Activated effector memory CD4-positive, alpha-beta T cell treated with Interleukin-2 at 50 U/mL for 16 hours (primary cell): ENCODE measurements around the gene SERGEF.

Experiments used
- DNase-seq: peaks from one replicate; pipeline ENCODE4 v3.0.0-alpha.2; 2020

Gene SERGEF

GRCh38 chr11:17766073-17766359 lies 246.8 kb downstream of the SERGEF start:
- DNase-seq: no peak

- DNase-seq: no peak
Observed at GRCh38 chr11:17765356-17766072, 247.3 kb downstream of the SERGEF start.

- DNase-seq: no peak
Observed at GRCh38 chr11:17764446-17765218, 248.2 kb downstream of the SERGEF start.

GRCh38 chr11:17763703-17764102 lies 249.1 kb downstream of the SERGEF start:
- no peak for DNase-seq

- DNase-seq: no peak
Observed at GRCh38 chr11:17763244-17763643, 249.6 kb downstream of the SERGEF start.

GRCh38 chr11:17762309-17762974 lies 250.4 kb downstream of the SERGEF start:
- DNase-seq: no peak

- no peak for DNase-seq
Observed at GRCh38 chr11:17760102-17761029, 252.5 kb downstream of the SERGEF start.

GRCh38 chr11:17755891-17756290 lies 257.0 kb downstream of the SERGEF start:
- no peak for DNase-seq

GRCh38 chr11:17753641-17754040 lies 259.2 kb downstream of the SERGEF start:
- DNase-seq: no peak

GRCh38 chr11:17753153-17753552 lies 259.7 kb downstream of the SERGEF start:
- DNase-seq: no peak

- DNase-seq: no peak
Observed at GRCh38 chr11:17752144-17752543, 260.7 kb downstream of the SERGEF start.

- no peak for DNase-seq
Observed at GRCh38 chr11:17751558-17751957, 261.3 kb downstream of the SERGEF start.

- DNase-seq: no peak
Observed at GRCh38 chr11:17750801-17751165, 262.1 kb downstream of the SERGEF start.

- DNase-seq: no peak
Observed at GRCh38 chr11:17750013-17750800, 262.6 kb downstream of the SERGEF start.

- DNase-seq: no peak
Observed at GRCh38 chr11:17748761-17749721, 263.8 kb downstream of the SERGEF start.

GRCh38 chr11:17748044-17748443 lies 264.8 kb downstream of the SERGEF start:
- DNase-seq: no peak

- no peak for DNase-seq
Observed at GRCh38 chr11:17747131-17747955, 265.5 kb downstream of the SERGEF start.

- no peak for DNase-seq
Observed at GRCh38 chr11:17746096-17746495, 266.8 kb downstream of the SERGEF start.

GRCh38 chr11:17745023-17745772 lies 267.6 kb downstream of the SERGEF start:
- DNase-seq: no peak
